Fibroblast of the aortic adventitia (primary cell): ENCODE measurements around the gene LCORL. TPM values are rescaled to one million over a fixed set of nuclear protein-coding genes. Genes with fewer than 3 reads are reported as not detected.
A peak's percentile ranks its signal among the peaks of the same experiment; 100 is the strongest.

Experiments used
- DNase-seq: peaks from one replicate; pipeline ENCODE4 v3.0.0-alpha.2; 2010; ENCODE audit warnings: low read depth
- H3K4me3 ChIP-seq: 2 replicates; pipeline ENCODE4 v1.5.1; 2011; ENCODE audit warnings: low read depth, mild to moderate bottlenecking, control low read depth, low read length, moderate library complexity
- total RNA-seq: library from RNA; depleted of rRNA; stranded (reverse); fragments of >200 nt; gene quantifications from 2 replicates; pipeline ENCODE4 v1.2.3, GENCODE V29; 2012; ENCODE audit warnings: low replicate concordance
- TF ChIP-seq, protein P1 (sequence below): IDR thresholded peaks from 2 replicates; pipeline ENCODE4 v1.5.1; 2011; ENCODE audit warnings: mild to moderate bottlenecking, low read length, control low read depth, inconsistent platforms; ENCODE audit not compliant: insufficient read depth

Gene LCORL
- total RNA-seq, 1 donor, result 11.0 TPM

DNA sequence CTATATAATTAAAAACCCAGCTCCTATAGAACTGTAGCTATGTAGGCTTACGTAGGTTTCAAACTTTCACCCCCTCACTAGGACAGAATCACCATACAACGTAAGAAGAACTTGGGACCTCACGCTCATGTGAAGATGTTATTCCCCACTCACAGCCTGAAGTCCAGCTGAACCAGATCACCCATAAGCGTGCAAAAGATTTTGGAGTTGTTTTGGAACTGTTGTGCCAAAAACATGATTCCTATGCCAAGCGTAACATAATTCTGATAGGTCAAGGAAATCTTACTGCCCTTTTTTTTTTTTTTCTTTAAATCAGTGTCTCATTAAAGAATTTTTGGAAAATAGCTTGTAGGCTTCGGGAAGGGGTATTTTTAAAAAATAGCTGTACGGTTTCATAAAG is 57.0 kb downstream of the LCORL start:
- TF ChIP-seq, protein P1, sequence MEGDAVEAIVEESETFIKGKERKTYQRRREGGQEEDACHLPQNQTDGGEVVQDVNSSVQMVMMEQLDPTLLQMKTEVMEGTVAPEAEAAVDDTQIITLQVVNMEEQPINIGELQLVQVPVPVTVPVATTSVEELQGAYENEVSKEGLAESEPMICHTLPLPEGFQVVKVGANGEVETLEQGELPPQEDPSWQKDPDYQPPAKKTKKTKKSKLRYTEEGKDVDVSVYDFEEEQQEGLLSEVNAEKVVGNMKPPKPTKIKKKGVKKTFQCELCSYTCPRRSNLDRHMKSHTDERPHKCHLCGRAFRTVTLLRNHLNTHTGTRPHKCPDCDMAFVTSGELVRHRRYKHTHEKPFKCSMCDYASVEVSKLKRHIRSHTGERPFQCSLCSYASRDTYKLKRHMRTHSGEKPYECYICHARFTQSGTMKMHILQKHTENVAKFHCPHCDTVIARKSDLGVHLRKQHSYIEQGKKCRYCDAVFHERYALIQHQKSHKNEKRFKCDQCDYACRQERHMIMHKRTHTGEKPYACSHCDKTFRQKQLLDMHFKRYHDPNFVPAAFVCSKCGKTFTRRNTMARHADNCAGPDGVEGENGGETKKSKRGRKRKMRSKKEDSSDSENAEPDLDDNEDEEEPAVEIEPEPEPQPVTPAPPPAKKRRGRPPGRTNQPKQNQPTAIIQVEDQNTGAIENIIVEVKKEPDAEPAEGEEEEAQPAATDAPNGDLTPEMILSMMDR, result no peak
- no peak overlapping the region for H3K4me3 ChIP-seq
- DNase-seq, result peak; percentile 45

DNA sequence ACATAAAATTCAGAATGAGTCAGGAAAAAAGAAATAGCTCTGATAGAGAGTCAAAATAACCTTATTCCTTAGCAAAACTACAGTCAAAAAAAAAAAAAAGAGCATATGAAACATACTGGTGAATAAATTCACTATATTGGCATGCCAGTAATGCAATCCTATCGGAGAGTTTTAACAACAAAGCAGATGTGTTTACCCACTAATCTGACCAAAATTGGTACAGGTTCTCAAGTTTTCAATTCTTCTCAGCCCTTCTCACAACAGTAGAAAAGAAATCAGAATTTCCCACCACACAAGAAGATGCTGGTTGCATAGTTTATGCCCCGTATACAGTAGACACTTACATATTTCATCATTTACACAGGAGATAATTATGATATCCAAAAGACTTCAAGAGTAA is 59.4 kb downstream of the LCORL start:
- no peak for DNase-seq
- TF ChIP-seq, protein P1, result no peak

DNA sequence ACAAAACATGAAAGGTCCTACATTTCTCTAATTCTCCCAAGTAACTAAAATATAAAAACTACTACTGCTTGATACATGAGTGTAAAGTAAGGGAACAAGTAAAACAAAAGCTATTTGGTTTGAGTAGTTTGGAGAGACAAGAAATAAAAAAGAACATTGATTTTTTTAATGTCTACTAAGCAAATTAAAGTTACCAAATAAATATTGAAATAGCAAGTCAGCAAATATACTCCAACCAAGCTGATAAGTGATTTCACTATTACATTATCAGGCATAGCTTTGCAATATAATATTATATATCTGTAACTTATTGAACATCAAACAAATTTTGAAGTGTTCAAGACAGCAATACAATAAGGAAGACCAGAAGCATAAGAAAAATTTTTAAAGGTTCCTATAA is 60.3 kb downstream of the LCORL start:
- TF ChIP-seq, protein P1, result no peak

More for the DNA sequence above, 59.4 kb downstream of the LCORL start:
- no peak overlapping the region for H3K4me3 ChIP-seq

DNA sequence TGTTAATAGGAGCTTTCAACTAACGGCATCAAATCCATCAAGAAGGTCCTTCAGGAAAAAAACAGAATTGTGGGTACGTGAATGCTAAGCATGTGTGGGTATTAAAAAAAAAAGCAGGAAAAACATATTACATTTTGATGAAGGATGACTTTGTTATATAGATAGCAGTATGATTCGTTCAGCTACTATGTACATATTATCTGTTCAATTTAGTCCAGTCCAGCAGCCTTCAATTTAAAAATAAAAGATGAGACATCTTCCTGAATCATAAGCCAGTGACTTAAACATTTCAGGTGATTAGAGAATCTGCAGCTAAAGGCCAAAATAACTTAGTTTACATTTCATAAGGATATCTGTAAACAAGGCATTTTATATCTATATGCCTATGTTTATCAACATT is 63.4 kb downstream of the LCORL start:
- DNase-seq, result peak; percentile 5
- TF ChIP-seq, protein P1, result no peak
- no peak overlapping the region for H3K4me3 ChIP-seq

More for the DNA sequence above, 60.3 kb downstream of the LCORL start:
- H3K4me3 ChIP-seq, result no peak overlapping the region
- no peak for DNase-seq

DNA sequence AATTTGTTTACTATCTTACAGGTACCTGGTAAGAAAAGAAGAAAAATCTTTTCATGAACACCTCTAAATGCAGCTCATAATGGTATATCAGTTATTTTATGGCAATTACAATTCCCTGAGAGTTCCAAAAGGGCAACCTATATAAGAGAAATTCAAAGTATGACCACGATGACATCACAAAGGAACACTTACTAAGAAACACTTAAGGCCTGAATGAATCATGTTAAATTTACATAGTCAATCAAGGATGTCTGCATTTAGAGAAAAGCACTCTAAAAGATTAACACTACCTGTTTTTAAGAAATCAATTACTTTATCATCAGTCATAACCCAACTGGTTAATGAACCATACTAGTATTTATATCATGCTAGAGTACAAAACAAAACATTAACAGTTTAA is 63.9 kb downstream of the LCORL start:
- TF ChIP-seq, protein P1, result no peak
- H3K4me3 ChIP-seq, result no peak overlapping the region
- DNase-seq, result peak; percentile 2

DNA sequence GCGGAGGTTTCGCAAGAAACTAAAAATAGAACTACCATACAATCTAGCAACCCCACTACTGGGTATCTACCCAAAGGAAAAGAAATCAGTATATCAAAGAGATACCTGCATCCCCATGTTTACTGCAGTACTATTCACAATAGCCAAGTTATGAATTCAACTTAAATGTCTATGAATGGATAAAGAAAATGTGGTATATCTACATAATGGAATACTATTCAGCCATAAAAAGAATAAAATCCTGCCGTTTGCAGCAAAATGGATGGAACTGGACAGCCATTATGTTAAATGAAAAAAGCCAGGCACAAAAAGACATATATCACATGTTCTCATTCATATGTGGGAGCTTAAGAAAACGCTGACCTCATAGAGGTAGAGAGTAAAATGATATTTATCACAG is 65.3 kb downstream of the LCORL start:
- TF ChIP-seq, protein P1, result no peak

DNA sequence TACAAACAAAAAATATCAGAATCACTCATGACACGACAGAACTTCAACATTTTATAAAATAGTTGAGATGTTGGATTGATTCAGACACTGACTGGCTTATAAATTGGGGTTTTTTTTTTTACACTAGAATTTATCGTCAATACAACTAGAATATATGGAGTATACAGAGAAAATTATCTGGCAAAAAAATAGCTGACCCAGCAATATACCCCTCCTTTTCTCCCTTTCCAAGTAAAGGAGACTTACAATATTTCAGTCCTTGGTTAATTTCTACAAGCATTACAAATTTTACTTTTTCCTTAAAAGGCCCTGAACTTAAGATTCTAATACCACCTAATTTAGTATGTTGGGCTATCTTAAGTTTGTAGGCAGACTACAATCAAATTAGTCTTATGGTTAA is 76.3 kb downstream of the LCORL start:
- no peak for DNase-seq
- TF ChIP-seq, protein P1, result no peak
- no peak overlapping the region for H3K4me3 ChIP-seq

More for the DNA sequence above, 65.3 kb downstream of the LCORL start:
- DNase-seq, result no peak
- no peak overlapping the region for H3K4me3 ChIP-seq
